Effector memory CD4-positive, alpha-beta T cell (primary cell): ENCODE results near the gene CMTM4.

Source experiments
- DNase-seq, 3 donors: peaks; one replicate each; pipeline ENCODE4 v3.0.0-alpha.2; 2020
- H3K27ac ChIP-seq: 2 replicates; pipeline ENCODE4 v1.7.0; 2013; ENCODE audit warnings: mild to moderate bottlenecking, low read length, moderate library complexity; ENCODE audit not compliant: insufficient read depth, poor library complexity, severe bottlenecking
- H3K27me3 ChIP-seq: replicated peaks from 2 replicates; pipeline ENCODE4 v1.7.0; 2013; ENCODE audit warnings: mild to moderate bottlenecking, low read length; ENCODE audit not compliant: insufficient read depth, control insufficient read depth, poor library complexity, severe bottlenecking
- H3K36me3 ChIP-seq: 2 replicates; pipeline ENCODE4 v1.7.0; 2013; ENCODE audit warnings: mild to moderate bottlenecking, low read length, moderate library complexity; ENCODE audit not compliant: control insufficient read depth, insufficient read depth
- H3K4me1 ChIP-seq: 2 replicates; pipeline ENCODE4 v1.7.0; 2013; ENCODE audit warnings: low read length, mild to moderate bottlenecking; ENCODE audit not compliant: control insufficient read depth, insufficient read depth, poor library complexity, severe bottlenecking
- H3K4me3 ChIP-seq: 2 replicates; pipeline ENCODE4 v1.7.0; 2013; ENCODE audit warnings: low read length, low read depth, mild to moderate bottlenecking; ENCODE audit not compliant: insufficient read depth, poor library complexity, severe bottlenecking
- H3K9me3 ChIP-seq: 2 replicates; pipeline ENCODE4 v1.7.0; 2013; ENCODE audit warnings: mild to moderate bottlenecking, low read length, moderate library complexity; ENCODE audit not compliant: control insufficient read depth

The CMTM4 gene

GRCh38 chr16:66649636-66650205, 46.8 kb downstream of the CMTM4 start:
- H3K4me1 ChIP-seq = no peaks in the 10 kb centered on the region
- no peak for DNase-seq
- H3K9me3 ChIP-seq = no peaks in the 10 kb centered on the region
- no peak overlapping the region for H3K27ac ChIP-seq
- H3K27me3 ChIP-seq = no peaks in the 10 kb centered on the region
- no peaks in the 10 kb centered on the region for H3K36me3 ChIP-seq
- no peak overlapping the region for H3K4me3 ChIP-seq

GRCh38 chr16:66649167-66649566, 47.4 kb downstream of the CMTM4 start:
- no peak overlapping the region for H3K4me3 ChIP-seq
- H3K27me3 ChIP-seq = no peaks in the 10 kb centered on the region
- no peak for DNase-seq
- no peak overlapping the region for H3K27ac ChIP-seq
- no peaks in the 10 kb centered on the region for H3K36me3 ChIP-seq
- H3K9me3 ChIP-seq = no peaks in the 10 kb centered on the region
- no peaks in the 10 kb centered on the region for H3K4me1 ChIP-seq

GRCh38 chr16:66647866-66648265, 48.7 kb downstream of the CMTM4 start:
- DNase-seq = no peak
- H3K27me3 ChIP-seq = no peaks in the 10 kb centered on the region
- H3K4me3 ChIP-seq = no peak overlapping the region
- H3K9me3 ChIP-seq = no peaks in the 10 kb centered on the region
- no peaks in the 10 kb centered on the region for H3K4me1 ChIP-seq
- no peak overlapping the region for H3K27ac ChIP-seq
- H3K36me3 ChIP-seq = no peaks in the 10 kb centered on the region

GRCh38 chr16:66641387-66641786, 55.2 kb downstream of the CMTM4 start:
- H3K36me3 ChIP-seq = no peaks in the 10 kb centered on the region
- H3K27me3 ChIP-seq = no peaks in the 10 kb centered on the region
- no peaks in the 10 kb centered on the region for H3K9me3 ChIP-seq
- no peaks in the 10 kb centered on the region for H3K4me1 ChIP-seq
- no peak overlapping the region for H3K4me3 ChIP-seq
- no peak for DNase-seq
- no peak overlapping the region for H3K27ac ChIP-seq

- no peaks in the 10 kb centered on the region for H3K9me3 ChIP-seq
- no peaks in the 10 kb centered on the region for H3K36me3 ChIP-seq
- H3K4me3 ChIP-seq = no peak overlapping the region
- DNase-seq = no peak
- no peaks in the 10 kb centered on the region for H3K4me1 ChIP-seq
- H3K27ac ChIP-seq = no peak overlapping the region
- H3K27me3 ChIP-seq = no peaks in the 10 kb centered on the region
These were observed 55.7 kb downstream of the CMTM4 start for GRCh38 chr16:66640724-66641314.

- DNase-seq = no peak
- no peak overlapping the region for H3K27ac ChIP-seq
These were observed 57.3 kb downstream of the CMTM4 start for GRCh38 chr16:66639091-66639885.

GRCh38 chr16:66637806-66638205, 58.7 kb downstream of the CMTM4 start:
- Histone ChIP-seq H3K4me3 (no peak overlapping the region), H3K36me3 (no peaks in the 10 kb centered on the region), H3K4me1 (no peaks in the 10 kb centered on the region), H3K27ac (no peak overlapping the region), H3K9me3 (no peaks in the 10 kb centered on the region), H3K27me3 (no peaks in the 10 kb centered on the region)
- no peak for DNase-seq

More at GRCh38 chr16:66639091-66639885, 57.3 kb downstream of the CMTM4 start:
- Histone ChIP-seq H3K4me3 (no peak overlapping the region), H3K36me3 (no peaks in the 10 kb centered on the region), H3K27me3 (no peaks in the 10 kb centered on the region), H3K4me1 (no peaks in the 10 kb centered on the region), H3K9me3 (no peaks in the 10 kb centered on the region)

- no peak for DNase-seq
- Histone ChIP-seq H3K27ac (no peak overlapping the region), H3K4me1 (no peaks in the 10 kb centered on the region), H3K9me3 (no peaks in the 10 kb centered on the region), H3K4me3 (no peak overlapping the region), H3K36me3 (no peaks in the 10 kb centered on the region), H3K27me3 (no peaks in the 10 kb centered on the region)
These were observed 60.3 kb downstream of the CMTM4 start for GRCh38 chr16:66636199-66636598.

- Histone ChIP-seq H3K9me3 (no peaks in the 10 kb centered on the region), H3K36me3 (no peaks in the 10 kb centered on the region), H3K4me1 (no peaks in the 10 kb centered on the region), H3K27ac (no peak overlapping the region), H3K27me3 (no peaks in the 10 kb centered on the region), H3K4me3 (no peak overlapping the region)
- no peak for DNase-seq
These were observed 61.1 kb downstream of the CMTM4 start for GRCh38 chr16:66635406-66635805.

GRCh38 chr16:66634527-66635196, 61.9 kb downstream of the CMTM4 start:
- no peaks in the 10 kb centered on the region for H3K27me3 ChIP-seq
- H3K4me1 ChIP-seq = no peaks in the 10 kb centered on the region
- no peak for DNase-seq
- no peaks in the 10 kb centered on the region for H3K9me3 ChIP-seq
- H3K4me3 ChIP-seq = no peak overlapping the region
- no peaks in the 10 kb centered on the region for H3K36me3 ChIP-seq
- no peak overlapping the region for H3K27ac ChIP-seq
